Breast epithelium (tissue), 3 donors: ENCODE measurements around the gene CPNE9.

Experiments
- POLR2A ChIP-seq: fragments of 450-650 bp; IDR thresholded peaks from one replicate; pipeline ENCODE4 v1.6.1; 2016; ENCODE audit warnings: antibody characterized with exemption, mild to moderate bottlenecking, moderate library complexity
- POLR2AphosphoS5 ChIP-seq, 3 donors: sonication (generic); formaldehyde crosslinking; IDR thresholded peaks; one replicate each; pipeline ENCODE4 v1.6.1; 2017; ENCODE audit warnings: antibody characterized with exemption in 3 of 3

- TF ChIP-seq POLR2AphosphoS5 (IDR thresholded peaks at IDR 0.05): no peak
- no peak for TF ChIP-seq POLR2A
Measured at GRCh38 chr3:9762871-9763270, 59.2 kb downstream of the CPNE9 start.
